Peyer's patch (tissue), 4 donors: Measurements from ENCODE around the gene COL27A1. TPM values are rescaled to one million over a fixed set of nuclear protein-coding genes. Genes with fewer than 3 reads are reported as not detected.

Experiments
- DNase-seq, 3 donors: peaks; one replicate each; pipeline ENCODE4 v3.0.0-alpha.2; 2017 to 2019
- H3K27ac ChIP-seq, 4 donors: fragments of 200-600 bp; sonication (generic); one replicate each; pipeline ENCODE4 v1.5.1; 2016 to 2019
- H3K27me3 ChIP-seq, 2 donors: fragments of 200-600 bp; sonication (generic); one replicate each; pipeline ENCODE4 v1.5.1; 2019
- H3K36me3 ChIP-seq, 3 donors: fragments of 200-600 bp; sonication (generic); one replicate each; pipeline ENCODE4 v1.5.1; 2016 to 2019
- H3K4me1 ChIP-seq, 4 donors: fragments of 200-600 bp; sonication (generic); one replicate each; pipeline ENCODE4 v1.5.1; 2016 to 2019
- H3K4me3 ChIP-seq, 4 donors: fragments of 200-600 bp; sonication (generic); 1 replicate in 3 of 4; 2 replicates in 1 of 4; pipeline ENCODE4 v1.5.1; 2016 to 2019; ENCODE audit warnings: mild to moderate bottlenecking in 1 of 4
- H3K9me3 ChIP-seq, 4 donors: fragments of 200-600 bp; sonication (generic); one replicate each; pipeline ENCODE4 v1.5.1; 2016 to 2019; ENCODE audit warnings: mild to moderate bottlenecking in 1 of 4
- POLR2A ChIP-seq, 2 donors: fragments of 450-650 bp; IDR thresholded peaks; one replicate each; pipeline ENCODE4 v1.5.1; 2017; ENCODE audit warnings: antibody characterized with exemption in 2 of 2, mild to moderate bottlenecking in 2 of 2, moderate library complexity in 2 of 2
- total RNA-seq, 4 donors: library from RNA; depleted of rRNA; stranded (reverse); fragments of >200 nt; gene quantifications; one replicate each; pipeline ENCODE4 v1.1.0, GENCODE V29; 2016
- TF ChIP-seq, protein P1 (sequence below), 6 experiments: fragments of 450-650 bp in 4 of 6; fragments of 200-600 bp in 2 of 6; sonication (generic) in 1 of 6; IDR thresholded peaks; one replicate each; pipeline ENCODE4 v1.5.1; 2017 to 2019; ENCODE audit warnings: antibody characterized with exemption in 6 of 6, mild to moderate bottlenecking in 3 of 6, moderate library complexity in 1 of 6

COL27A1 gene
- total RNA-seq, 4 donors from 2014 or later: 5.8 to 23.1 (median 7.2) TPM

DNA sequence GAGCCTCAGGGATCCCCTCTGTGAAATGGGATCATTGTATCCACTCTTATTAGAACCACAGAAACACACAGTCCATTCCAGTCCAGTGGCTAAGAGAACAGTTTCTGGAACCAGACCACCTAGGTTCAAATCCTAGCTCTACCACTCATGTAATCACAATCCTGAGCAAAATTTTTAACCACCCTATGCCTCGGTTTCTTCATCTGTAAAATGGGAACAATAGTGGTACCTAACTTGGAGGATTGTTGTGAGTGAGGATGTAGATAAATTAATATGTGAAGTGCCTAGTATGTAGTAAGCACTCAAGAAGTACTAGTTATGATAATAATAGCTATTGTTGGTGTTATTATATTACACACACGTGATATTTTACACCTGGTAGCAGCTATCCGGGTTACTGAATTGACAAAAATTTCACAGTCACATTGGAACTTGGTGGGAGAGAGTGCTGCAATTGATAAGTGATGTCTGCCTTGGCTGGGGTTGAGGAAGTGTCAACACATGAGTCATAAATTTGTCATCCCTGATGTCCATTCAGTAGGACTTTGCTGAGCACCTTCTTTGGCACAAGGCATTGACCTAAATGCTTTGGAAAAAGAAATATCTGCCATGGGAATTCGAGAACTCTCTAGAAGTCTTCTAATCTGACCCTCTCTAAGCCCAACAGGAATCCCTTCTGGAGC lies 68.4 kb downstream of the COL27A1 start:
- Histone ChIP-seq H3K9me3 (no peaks in the 10 kb centered on the region), H3K27ac (no peak overlapping the region), H3K27me3 (no peaks in the 10 kb centered on the region), H3K4me1 (no peaks in the 10 kb centered on the region), H3K4me3 (no peak overlapping the region), H3K36me3 (no peaks in the 10 kb centered on the region)
- TF ChIP-seq, protein P1, sequence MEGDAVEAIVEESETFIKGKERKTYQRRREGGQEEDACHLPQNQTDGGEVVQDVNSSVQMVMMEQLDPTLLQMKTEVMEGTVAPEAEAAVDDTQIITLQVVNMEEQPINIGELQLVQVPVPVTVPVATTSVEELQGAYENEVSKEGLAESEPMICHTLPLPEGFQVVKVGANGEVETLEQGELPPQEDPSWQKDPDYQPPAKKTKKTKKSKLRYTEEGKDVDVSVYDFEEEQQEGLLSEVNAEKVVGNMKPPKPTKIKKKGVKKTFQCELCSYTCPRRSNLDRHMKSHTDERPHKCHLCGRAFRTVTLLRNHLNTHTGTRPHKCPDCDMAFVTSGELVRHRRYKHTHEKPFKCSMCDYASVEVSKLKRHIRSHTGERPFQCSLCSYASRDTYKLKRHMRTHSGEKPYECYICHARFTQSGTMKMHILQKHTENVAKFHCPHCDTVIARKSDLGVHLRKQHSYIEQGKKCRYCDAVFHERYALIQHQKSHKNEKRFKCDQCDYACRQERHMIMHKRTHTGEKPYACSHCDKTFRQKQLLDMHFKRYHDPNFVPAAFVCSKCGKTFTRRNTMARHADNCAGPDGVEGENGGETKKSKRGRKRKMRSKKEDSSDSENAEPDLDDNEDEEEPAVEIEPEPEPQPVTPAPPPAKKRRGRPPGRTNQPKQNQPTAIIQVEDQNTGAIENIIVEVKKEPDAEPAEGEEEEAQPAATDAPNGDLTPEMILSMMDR (IDR thresholded peaks at IDR 0.05): no peak
- TF ChIP-seq POLR2A (IDR thresholded peaks at IDR 0.05): no peak
- DNase-seq: no peak

DNA sequence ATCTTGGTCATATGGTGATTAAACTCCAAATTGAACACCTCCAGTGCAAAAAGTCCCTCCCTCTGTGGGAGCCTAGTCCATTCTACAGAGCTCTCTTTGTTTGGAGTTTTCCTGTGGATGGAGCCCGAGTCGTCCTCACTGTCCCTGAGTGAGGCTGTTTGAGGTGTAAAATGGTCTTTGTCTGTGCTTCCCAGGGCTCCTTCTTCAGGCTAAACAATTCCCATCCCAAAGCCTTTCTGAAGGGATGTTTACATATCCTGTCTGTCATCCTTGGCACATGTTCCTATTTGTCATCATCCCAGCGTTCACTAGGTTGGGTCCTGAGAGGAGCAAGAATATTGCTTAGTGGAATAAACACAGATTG lies 68.9 kb downstream of the COL27A1 start:
- H3K4me3 ChIP-seq: no peak overlapping the region
- H3K9me3 ChIP-seq: no peaks in the 10 kb centered on the region
- no peak for DNase-seq
- no peaks in the 10 kb centered on the region for H3K36me3 ChIP-seq
- no peak overlapping the region for H3K27ac ChIP-seq
- H3K4me1 ChIP-seq: no peaks in the 10 kb centered on the region
- TF ChIP-seq, protein P1 (IDR thresholded peaks at IDR 0.05): no peak
- TF ChIP-seq POLR2A (IDR thresholded peaks at IDR 0.05): no peak
- no peaks in the 10 kb centered on the region for H3K27me3 ChIP-seq

DNA sequence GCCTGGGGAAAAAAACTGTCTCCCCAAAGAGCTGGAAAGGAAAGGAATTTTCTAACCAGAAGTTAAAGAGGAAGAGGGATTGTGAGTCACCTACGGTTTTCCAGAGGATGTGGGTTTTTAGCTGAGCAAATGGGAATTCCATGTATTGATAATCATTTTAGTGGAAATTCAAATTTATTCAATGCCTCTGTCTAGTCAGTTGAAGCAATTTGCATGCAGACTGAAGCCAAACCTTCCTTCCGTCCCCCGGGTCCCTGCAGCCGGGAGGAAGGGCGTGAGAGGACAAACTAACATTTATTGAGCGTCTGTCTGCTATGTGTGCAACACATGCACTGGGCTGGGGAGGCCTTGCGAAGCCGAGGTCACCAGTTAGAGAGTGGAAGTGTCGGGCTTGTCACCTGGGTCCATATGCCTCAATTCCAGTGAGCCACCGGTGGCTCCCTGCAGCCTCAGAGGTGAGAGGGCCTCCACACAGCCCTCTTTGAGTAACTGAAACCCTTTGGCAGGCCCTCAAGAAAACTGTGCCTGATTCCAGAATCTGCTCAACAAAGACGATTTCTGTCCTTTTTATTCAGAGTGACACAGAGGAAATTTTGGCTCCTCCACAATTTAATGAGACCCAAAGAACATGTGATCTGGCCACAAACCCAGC lies 70.3 kb downstream of the COL27A1 start:
- no peaks in the 10 kb centered on the region for H3K36me3 ChIP-seq
- TF ChIP-seq, protein P1 (IDR thresholded peaks at IDR 0.05): no peak
- no peak for TF ChIP-seq POLR2A (IDR thresholded peaks at IDR 0.05)

DNA sequence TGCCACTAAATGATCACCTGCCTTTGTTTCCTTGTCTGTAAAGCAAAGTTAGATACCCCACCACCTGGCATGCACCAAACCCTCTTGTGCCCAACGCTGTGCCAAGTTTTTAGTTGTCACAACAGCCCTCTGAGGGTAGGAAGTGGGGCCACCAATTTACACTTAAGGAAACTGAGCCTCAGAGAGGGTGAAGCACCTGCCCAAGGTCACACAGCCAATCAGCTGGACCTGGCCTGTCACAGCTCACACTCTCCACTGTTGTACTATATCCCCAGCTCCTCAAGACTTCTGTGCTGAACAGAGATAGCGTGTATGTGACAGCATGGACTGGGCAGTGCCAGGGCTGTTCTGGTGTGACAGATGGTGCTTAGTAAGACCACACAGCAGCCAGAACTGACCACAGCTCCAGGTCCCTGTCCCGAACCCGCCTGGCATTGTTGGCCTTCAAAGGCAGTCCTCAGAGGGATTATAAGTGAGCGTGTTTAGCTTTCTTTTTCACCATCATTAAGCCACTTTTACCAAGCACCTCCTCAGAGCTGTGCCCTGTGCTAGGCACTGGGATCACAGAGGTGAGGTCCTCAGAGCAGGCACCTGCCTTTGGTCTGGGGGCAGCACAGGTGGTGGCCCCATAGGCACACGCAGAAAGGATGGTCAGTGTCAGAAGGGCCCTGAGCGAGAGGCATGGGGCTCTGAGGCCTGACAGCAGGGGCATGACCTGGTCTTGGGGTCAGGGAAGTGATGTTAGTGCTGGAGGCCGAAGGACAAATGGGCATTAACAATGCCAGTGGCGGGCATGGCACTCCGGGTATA lies 71.1 kb downstream of the COL27A1 start:
- Histone ChIP-seq H3K4me1 (no peaks in the 10 kb centered on the region), H3K36me3 (no peaks in the 10 kb centered on the region), H3K27me3 (no peaks in the 10 kb centered on the region), H3K9me3 (no peaks in the 10 kb centered on the region), H3K27ac (no peak overlapping the region), H3K4me3 (no peak overlapping the region)
- no peak for DNase-seq
- TF ChIP-seq, protein P1 (IDR thresholded peaks at IDR 0.05): no peak

More for the DNA sequence above, 70.3 kb downstream of the COL27A1 start:
- Histone ChIP-seq H3K4me3 (no peak overlapping the region), H3K27me3 (no peaks in the 10 kb centered on the region), H3K4me1 (no peaks in the 10 kb centered on the region), H3K9me3 (no peaks in the 10 kb centered on the region), H3K27ac (no peak overlapping the region)
- no peak for DNase-seq

DNA sequence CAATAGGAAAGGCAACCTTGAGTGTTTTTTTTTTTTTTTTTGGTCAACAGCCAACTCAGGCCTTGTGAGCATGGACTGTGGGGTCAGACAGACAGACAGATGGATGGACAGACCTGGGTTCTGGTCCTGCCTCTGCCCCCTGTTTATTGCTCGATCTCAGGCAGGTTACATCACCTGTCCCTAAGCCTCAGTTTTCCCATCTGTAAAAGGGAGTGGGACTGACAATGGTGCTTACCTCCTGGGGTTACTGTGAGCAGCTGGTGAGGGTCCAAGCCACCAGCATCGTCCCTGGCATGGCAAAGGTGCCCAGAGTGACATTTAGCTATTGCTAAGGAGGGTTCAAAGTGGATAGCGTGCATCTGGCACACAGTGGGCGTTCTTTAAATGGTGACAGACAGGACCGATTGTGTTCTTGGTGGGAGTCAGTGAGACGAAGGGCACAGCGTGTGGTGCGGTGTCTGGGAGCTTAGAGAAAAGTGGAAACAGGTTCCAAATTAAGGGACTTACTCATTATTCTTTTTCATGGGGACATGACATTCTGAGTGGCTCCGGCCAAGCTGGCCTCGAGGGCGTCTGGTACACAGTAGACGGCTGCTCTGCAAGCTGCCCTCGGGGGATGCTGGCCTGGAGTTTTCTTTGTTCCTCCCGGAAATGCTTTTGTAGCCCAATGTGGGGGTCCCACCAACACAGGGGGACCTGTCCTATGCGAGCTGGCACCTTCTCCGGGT lies 72.1 kb downstream of the COL27A1 start:
- Histone ChIP-seq H3K4me3 (no peak overlapping the region), H3K27me3 (no peaks in the 10 kb centered on the region), H3K27ac (no peak overlapping the region), H3K36me3 (no peaks in the 10 kb centered on the region), H3K9me3 (no peaks in the 10 kb centered on the region), H3K4me1 (no peaks in the 10 kb centered on the region)
- DNase-seq: no peak
- no peak for TF ChIP-seq POLR2A (IDR thresholded peaks at IDR 0.05)
- TF ChIP-seq, protein P1 (IDR thresholded peaks at IDR 0.05): no peak
